GM18868 (cell line): ENCODE measurements around the gene OR13C2.

ENCODE experiments used
- ATAC-seq: cut with Tn5 transposase; IDR thresholded peaks from one replicate; pipeline ENCODE4 v1.9.1; 2021; ENCODE audit warnings: mild to moderate bottlenecking, moderate library complexity; ENCODE audit not compliant: unreplicated experiment

OR13C2 gene

DNA sequence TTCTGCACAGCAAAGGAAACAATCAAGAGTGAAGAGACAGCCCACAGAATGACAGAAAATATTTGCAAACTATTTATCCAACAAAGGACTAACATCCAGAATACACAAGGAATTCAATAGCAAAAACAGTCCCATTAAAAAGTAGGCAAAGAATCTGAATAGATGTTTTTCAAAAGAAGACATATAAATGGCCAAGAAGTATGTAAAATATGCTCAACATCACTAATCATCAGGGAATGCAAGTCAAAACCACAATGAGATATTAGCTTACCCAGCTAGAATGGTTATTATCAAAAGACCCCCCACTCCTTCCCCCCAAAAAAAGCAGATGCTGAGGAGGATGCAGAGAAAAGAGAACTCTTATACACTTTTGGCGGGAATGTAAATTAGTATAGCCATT, 49.9 kb downstream of the OR13C2 start:
- ATAC-seq = no peak
